HG02610 (cell line): Measurements from ENCODE around the gene KLF14.
"Not testable (repeated sequence)": the region's sequence is repeated elsewhere in the genome, so short reads cannot be mapped to it uniquely, and the experiment has no call there.

Source experiments
- ATAC-seq: cut with Tn5 transposase; IDR thresholded peaks from one replicate; pipeline ENCODE4 v1.9.1; 2021; ENCODE audit warnings: mild to moderate bottlenecking, moderate library complexity; ENCODE audit not compliant: unreplicated experiment

KLF14 gene

DNA sequence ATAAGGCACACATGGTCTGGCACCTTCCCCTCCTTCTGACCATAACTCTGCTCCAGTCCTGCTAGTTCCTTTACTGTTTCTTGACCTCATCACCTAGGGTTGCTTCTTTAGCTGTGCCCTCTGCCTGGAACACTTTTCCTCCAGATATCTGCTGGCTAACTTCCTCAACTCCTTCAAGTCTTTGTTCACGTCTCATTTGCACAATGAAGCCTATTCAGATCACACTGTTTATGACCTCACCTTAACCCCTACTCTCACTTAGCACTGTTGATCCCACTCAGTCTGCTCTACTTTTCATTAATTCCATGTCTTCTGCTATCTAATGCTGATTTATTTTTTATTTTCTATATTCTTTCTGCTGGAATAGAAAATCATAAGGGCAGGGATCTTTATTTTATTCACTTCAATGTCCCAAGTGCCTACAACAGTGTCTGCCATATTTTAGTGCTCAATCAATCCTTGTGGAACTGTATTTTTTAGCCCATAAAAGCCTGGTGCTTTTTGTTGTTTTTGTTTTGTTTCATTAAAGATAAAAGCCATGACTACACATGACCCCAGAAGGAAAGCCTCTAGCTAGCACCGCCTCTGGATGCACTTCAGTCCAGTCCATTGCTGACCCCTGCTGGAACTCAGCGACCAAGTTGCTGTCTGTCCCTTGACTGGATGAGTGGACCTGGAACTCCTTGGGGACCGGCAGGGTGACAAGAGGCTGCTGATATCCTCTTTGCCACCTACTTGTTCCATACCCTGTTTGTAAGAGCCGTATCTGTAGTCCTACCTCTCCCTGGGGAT lies 12.3 kb downstream of the KLF14 start:
- ATAC-seq: no peak

DNA sequence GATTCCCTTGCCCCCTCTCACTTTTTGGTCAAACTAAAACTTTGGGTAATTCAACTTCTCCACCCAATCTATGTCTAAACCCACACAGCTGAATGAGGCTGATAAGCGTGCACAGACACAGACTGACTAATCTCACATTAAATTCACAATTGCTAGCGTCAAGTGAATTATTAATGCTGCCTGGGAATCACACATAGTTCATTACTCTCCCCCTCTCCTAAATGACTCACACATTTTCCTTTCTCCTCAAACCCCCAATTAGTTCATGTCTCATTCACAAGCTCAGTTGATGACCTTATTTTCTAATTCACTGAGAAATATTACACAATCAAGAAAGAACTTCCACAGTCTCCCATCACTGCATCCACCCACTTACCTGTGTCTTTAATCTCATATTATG lies 14.5 kb downstream of the KLF14 start:
- no peak for ATAC-seq

DNA sequence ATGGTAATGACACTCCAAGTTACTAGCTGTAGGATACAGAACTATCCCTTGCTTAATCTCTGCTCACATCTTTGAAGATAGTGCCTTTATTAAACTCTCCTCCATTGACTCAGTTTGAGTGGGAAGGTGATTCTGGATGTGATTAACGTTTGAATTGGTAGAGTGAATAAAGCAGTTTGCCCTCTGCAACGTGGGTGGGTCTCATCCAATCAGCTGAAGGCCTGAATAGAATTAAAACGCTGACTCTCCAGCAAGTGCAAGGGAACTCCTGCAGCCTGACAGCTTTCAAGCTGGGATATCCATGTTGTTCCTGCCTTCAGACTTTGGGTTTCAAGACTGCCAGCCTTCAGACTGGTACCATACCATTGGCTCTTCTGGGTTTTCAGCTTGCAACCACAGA lies 21.6 kb downstream of the KLF14 start:
- no peak for ATAC-seq

DNA sequence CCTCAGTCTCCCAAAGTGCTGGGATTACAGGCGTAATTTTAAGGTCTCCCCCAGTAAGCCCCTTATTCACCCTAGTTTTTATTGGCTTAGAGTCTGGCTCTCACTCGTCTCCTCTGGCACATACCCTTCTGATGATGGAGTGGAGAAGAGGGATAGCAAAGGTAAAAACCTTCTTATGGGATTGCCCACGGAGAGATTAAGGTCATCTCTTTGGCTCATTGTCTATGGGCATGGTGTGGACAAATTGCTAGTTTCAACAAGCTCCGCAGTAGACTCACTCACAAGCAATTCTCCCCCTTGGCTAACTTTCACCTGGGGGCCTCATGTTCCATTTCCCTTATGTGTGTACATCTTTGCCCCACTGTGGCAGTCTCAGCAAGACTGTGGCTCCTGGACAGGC lies 25.2 kb downstream of the KLF14 start:
- ATAC-seq: no peak

DNA sequence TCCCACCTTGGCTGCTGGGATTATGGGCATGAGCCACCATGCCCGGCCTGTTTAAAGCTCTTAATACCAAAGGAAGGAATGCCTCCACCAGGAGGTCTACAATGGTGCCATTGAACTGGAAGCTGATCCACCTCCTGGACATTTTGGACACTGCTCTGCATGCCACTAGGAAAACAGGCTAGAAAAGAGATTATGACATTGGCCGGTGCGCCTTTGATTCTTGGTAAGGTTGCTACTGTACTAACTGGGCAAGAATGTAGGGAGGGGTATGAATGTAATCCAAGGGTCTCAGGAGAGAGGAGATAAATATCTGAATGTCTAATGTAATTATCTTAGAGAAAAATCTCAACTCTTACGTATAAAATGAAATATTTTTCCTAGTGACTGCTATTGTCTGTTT lies 26.0 kb downstream of the KLF14 start:
- ATAC-seq: no peak

DNA sequence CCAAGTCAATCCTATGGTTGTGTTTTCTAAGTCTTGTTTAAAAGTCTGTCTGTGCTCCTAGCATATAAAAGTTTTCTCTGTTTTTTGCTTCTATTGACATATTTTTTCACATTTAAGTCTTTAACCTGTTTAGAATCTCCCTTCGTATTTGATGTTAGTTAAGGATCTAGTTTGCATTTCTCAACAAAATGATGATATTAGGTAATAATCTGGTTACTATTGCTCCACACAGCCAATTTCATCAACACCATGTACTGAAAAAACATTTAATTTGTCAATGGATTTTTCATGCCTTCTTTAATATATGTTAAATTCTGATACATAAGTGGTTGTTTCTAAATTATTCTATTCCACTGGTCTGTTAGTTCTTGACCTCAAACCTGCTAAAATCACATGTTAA lies 30.2 kb downstream of the KLF14 start:
- no peak for ATAC-seq

DNA sequence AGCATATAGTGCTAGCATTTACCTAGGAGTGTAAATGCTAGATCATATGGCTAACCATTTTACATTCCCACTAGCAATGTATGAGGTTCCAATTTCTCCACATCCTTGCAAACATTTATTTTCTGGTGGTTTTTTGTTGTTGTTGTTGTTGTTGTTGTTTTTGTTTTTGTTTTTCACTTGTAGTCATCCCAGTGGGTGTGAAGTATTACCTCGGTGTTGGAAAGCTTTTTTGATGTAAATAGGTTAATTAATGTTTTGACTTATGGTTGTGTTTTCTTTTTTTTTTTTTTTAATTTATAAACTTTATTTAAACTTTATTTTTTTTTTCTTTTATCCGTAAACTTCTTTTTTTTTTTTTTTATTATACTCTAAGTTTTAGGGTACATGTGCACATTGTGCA lies 32.4 kb downstream of the KLF14 start:
- ATAC-seq: no peak

DNA sequence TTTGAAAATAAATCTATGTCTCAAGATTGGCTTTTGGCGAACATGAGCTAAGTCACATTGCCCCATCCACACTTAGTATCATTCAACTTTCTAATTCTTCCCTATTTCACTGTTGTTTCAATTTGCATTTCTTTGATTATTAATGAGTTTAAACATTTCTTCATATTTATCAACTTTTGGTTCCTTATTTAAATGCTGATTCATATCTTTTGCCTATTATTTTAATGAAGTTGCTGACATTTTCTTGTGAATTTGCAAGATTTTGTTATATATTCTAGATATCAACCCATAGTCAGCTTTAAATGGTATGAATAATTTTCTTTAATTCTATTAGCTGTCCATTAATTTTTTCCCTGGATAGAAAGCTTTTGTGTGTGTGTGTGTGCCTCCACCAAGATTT lies 33.2 kb downstream of the KLF14 start:
- no peak for ATAC-seq

DNA sequence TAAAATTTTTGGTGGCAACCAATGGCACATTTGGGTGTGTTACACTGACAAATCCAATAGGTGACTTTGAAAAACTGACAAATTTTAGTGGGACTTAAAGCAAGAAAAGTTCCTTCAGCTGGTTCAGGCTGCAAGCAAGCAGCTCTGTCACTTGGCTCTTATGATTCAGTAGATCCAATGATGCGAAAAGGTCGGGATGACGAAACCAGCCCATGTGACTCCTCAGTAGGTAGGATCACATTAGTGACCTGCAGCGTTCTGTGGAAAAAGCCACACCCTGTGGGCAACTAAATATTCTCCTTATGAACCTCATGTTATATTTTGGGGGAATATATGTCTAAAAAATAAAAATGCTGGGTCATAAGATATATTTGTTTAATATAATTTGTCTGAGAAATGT lies 34.3 kb downstream of the KLF14 start:
- ATAC-seq: no peak

DNA sequence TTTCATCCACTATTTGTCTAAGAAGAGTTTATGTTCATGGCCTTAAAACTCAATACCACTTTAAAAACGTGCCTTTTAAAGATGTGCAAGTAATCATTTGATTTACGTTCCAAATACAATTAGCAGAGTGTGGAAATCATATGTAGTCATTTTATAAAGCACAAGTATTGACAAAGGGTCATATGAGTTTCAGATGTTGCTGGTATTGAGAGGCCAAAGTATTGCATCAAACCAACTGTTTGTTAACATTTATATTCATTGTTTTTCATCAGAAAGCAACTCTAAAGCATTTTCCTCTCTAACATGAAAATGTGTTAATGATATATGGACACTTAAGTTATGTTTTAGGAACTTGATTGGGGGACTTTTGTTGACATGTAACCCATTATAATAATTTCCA lies 36.2 kb downstream of the KLF14 start:
- no peak for ATAC-seq

DNA sequence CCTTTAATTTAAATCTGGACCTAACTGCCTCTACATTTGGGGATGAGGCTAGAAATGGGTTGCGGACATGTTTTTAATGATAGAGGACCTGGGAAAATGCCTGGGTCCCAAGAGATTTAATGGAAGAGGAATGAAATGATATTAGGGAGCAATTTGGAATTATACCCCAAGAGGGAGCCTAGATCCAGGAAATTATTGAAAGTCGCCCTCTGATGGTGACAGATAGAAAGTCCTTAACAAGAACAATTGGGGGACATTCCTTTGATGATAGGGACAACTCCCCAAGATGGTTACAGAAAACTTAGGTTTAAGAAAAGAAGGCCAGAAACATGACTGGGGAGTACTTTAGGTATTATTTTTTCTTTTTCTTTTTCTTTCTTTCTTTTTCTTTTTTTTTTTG lies 38.2 kb downstream of the KLF14 start:
- ATAC-seq: no peak

DNA sequence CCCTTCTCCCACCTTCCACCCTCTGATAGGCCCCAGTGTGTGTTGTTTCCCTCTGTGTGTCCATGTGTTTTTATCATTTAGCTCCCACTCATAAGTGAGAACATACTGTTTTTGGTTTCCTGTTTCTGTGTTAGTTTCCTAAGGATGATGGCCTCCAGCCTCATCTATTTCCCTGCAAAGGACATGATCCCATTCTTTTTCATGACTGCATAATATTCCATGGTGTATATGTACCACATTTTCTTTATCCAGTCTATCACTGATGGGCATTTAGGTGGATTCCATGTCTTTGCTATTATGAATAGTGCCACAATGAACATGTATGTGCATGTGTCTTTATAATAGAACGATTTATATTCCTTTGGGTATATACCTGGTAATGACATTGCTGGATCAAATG lies 41.6 kb downstream of the KLF14 start:
- ATAC-seq: not testable (repeated sequence)

DNA sequence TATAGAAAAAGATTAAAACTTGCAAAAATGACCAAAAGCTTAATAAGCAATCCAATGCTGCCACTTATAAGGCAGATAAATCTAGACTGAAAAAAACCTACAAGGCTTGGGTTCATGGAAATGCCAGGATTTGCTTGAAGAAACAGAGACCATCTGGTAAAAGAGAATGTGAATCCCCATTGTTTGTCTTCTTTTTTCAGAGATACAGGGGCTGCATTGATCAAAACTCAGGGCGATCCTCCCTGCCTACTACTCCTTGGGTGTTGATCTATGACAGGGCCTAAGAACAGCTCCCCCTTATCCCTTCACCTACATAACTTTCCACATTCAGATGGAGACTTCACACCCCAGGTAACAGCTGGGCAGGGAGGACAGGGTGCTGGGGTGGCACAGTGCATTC lies 44.3 kb downstream of the KLF14 start:
- no peak for ATAC-seq

DNA sequence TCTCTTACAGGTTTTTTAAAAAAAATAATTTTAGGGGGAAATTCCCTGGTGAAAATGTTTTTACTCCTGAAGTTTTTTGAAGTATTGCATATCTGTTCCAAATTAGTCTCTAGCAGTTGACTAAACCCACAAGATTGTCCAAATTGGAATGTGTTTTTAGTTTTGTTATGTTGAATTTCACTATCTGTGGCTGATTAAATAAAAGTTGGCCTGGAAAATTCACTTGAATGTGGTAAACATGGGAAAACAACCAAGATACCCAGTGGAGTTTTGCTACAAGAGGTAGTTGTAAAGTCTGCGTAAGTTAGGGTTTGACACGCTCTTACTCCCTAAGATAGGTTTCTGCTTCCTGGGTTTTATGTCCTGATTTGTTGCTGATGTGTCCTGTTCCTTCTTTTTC lies 51.0 kb downstream of the KLF14 start:
- ATAC-seq: no peak
